Measurements from ENCODE around the gene TRIP11. TPM values are rescaled to one million over a fixed set of nuclear protein-coding genes. Genes with fewer than 3 reads are reported as not detected.

TRIP11 gene
- polyA plus RNA-seq, 1 donor from 2014 or later = 8.8 TPM

DNA sequence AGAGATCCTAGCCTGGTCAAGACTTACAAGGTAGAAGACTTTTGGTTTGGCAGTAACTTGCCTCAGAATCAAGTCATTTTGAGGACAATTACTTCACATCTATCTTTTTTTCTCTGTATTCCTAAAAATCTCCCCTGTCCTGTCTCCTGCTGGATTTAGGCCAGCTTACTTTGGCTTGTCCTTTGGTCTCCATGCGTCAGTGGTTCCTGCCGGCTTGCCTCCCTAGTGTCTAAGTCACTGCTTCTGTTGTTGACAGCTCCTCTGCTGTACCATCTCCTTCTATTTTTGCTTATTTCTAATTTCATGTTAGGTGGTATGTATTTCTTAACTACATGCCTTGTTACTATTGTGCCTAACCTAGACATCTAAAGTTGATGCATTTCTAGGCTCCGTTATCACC lies 52.7 kb downstream of the TRIP11 start:
- no peak overlapping the region for H3K4me3 ChIP-seq (ENCODE audit: low read length)
- H3K27me3 ChIP-seq (ENCODE audit: insufficient read depth, low read depth, low read length) = no peaks in the 10 kb centered on the region
- no peak overlapping the region for H3K27ac ChIP-seq (ENCODE audit: low read length)
- H4K20me1 ChIP-seq (ENCODE audit: insufficient read depth) = no peaks in the 10 kb centered on the region
- no peak for TF ChIP-seq EZH2 (IDR thresholded peaks at IDR 0.05; ENCODE audit: borderline replicate concordance, insufficient read depth, low read length, poor library complexity, severe bottlenecking)
- no peak for TF ChIP-seq TAF1 (IDR thresholded peaks at IDR 0.05; ENCODE audit: low read depth)
- no peak for TF ChIP-seq SMC3 (conservative IDR thresholded peaks at IDR 0.05; ENCODE audit: poor library complexity)
- TF ChIP-seq MXI1 (conservative IDR thresholded peaks at IDR 0.05; ENCODE audit: poor library complexity, severe bottlenecking) = no peak
- TF ChIP-seq POLR2AphosphoS5 (IDR thresholded peaks at IDR 0.05) = no peak
- TF ChIP-seq EP300 (conservative IDR thresholded peaks at IDR 0.05; ENCODE audit: poor library complexity, severe bottlenecking) = no peak
- TF ChIP-seq, protein P1, sequence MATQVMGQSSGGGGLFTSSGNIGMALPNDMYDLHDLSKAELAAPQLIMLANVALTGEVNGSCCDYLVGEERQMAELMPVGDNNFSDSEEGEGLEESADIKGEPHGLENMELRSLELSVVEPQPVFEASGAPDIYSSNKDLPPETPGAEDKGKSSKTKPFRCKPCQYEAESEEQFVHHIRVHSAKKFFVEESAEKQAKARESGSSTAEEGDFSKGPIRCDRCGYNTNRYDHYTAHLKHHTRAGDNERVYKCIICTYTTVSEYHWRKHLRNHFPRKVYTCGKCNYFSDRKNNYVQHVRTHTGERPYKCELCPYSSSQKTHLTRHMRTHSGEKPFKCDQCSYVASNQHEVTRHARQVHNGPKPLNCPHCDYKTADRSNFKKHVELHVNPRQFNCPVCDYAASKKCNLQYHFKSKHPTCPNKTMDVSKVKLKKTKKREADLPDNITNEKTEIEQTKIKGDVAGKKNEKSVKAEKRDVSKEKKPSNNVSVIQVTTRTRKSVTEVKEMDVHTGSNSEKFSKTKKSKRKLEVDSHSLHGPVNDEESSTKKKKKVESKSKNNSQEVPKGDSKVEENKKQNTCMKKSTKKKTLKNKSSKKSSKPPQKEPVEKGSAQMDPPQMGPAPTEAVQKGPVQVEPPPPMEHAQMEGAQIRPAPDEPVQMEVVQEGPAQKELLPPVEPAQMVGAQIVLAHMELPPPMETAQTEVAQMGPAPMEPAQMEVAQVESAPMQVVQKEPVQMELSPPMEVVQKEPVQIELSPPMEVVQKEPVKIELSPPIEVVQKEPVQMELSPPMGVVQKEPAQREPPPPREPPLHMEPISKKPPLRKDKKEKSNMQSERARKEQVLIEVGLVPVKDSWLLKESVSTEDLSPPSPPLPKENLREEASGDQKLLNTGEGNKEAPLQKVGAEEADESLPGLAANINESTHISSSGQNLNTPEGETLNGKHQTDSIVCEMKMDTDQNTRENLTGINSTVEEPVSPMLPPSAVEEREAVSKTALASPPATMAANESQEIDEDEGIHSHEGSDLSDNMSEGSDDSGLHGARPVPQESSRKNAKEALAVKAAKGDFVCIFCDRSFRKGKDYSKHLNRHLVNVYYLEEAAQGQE (IDR thresholded peaks at IDR 0.05; ENCODE audit: borderline replicate concordance) = no peak
- TF ChIP-seq, protein P2, sequence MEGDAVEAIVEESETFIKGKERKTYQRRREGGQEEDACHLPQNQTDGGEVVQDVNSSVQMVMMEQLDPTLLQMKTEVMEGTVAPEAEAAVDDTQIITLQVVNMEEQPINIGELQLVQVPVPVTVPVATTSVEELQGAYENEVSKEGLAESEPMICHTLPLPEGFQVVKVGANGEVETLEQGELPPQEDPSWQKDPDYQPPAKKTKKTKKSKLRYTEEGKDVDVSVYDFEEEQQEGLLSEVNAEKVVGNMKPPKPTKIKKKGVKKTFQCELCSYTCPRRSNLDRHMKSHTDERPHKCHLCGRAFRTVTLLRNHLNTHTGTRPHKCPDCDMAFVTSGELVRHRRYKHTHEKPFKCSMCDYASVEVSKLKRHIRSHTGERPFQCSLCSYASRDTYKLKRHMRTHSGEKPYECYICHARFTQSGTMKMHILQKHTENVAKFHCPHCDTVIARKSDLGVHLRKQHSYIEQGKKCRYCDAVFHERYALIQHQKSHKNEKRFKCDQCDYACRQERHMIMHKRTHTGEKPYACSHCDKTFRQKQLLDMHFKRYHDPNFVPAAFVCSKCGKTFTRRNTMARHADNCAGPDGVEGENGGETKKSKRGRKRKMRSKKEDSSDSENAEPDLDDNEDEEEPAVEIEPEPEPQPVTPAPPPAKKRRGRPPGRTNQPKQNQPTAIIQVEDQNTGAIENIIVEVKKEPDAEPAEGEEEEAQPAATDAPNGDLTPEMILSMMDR (IDR thresholded peaks at IDR 0.05; ENCODE audit: poor library complexity, severe bottlenecking) = no peak
- TF ChIP-seq RAD21 (conservative IDR thresholded peaks at IDR 0.05) = no peak
- no peaks in the 10 kb centered on the region for H3F3A ChIP-seq (ENCODE audit: insufficient read depth, low read length, poor library complexity, severe bottlenecking)
- no peak overlapping the region for H3K4me2 ChIP-seq (ENCODE audit: low read length)
- no peak overlapping the region for H3K9ac ChIP-seq (ENCODE audit: low read length)
- H3K9me3 ChIP-seq (ENCODE audit: low read length) = no peaks in the 10 kb centered on the region
- H3K79me2 ChIP-seq (replicated peaks; ENCODE audit: insufficient read depth, low read length) = no peaks in the 10 kb centered on the region
- peaks cover 3% of the 10 kb centered on the region for H3K36me3 ChIP-seq (ENCODE audit: insufficient read depth, low read length)
- H3K9me2 ChIP-seq (ENCODE audit: insufficient read depth, low read length) = no peaks in the 10 kb centered on the region
- no peak overlapping the region for H2AFZ ChIP-seq (ENCODE audit: low read depth, low read length)

DNA sequence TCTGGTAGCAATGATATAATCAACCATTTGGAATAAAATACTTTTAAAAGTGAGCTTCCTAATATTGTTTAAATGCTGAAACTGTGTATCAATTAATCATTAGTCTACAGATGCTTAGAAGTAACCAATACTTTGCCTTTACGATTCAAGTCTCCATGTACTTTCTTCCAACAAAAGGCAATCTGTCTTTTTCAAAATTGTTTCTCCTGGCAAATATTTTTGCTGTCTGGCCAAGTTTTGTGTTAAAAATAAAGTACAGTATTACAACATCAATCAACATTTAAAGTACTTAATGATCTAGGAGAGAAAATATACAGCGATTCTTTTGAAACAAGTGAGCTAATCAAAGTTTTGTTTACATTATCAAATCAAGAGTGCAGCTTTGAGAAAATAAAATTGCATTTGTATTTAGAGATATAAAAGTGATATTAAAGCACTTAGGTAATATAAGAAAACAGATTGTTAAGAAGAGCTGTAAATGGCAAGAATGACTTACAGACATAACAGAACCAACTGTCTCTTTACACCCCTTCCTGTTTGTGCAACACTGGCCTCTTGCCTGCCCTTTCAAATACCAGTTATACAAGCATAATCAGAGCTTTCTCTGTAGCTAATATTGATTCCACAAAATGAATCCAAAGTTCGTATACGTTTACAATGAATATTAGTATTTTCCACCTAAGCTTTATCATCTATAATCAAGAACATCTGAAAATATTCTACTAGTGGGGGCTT lies 54.2 kb downstream of the TRIP11 start:
- Histone ChIP-seq H2AFZ (ENCODE audit: low read depth, low read length) (no peak overlapping the region), H3K9me3 (ENCODE audit: low read length) (no peaks in the 10 kb centered on the region), H3K27me3 (ENCODE audit: insufficient read depth, low read depth, low read length) (no peaks in the 10 kb centered on the region), H4K20me1 (ENCODE audit: insufficient read depth) (no peaks in the 10 kb centered on the region), H3K79me2 (replicated peaks; ENCODE audit: insufficient read depth, low read length) (no peaks in the 10 kb centered on the region), H3K4me3 (ENCODE audit: low read length) (no peak overlapping the region), H3K9ac (ENCODE audit: low read length) (no peak overlapping the region), H3K9me2 (ENCODE audit: insufficient read depth, low read length) (no peaks in the 10 kb centered on the region), H3F3A (ENCODE audit: insufficient read depth, low read length, poor library complexity, severe bottlenecking) (no peaks in the 10 kb centered on the region), H3K36me3 (ENCODE audit: insufficient read depth, low read length) (peaks cover 3% of the 10 kb centered on the region), H3K4me2 (ENCODE audit: low read length) (no peak overlapping the region), H3K27ac (ENCODE audit: low read length) (no peak overlapping the region)
- TF ChIP-seq, protein P2 (IDR thresholded peaks at IDR 0.05; ENCODE audit: poor library complexity, severe bottlenecking) = no peak
- TF ChIP-seq POLR2AphosphoS5 (IDR thresholded peaks at IDR 0.05) (no peak), RAD21 (conservative IDR thresholded peaks at IDR 0.05) (no peak), TAF1 (IDR thresholded peaks at IDR 0.05; ENCODE audit: low read depth) (no peak), EP300 (conservative IDR thresholded peaks at IDR 0.05; ENCODE audit: poor library complexity, severe bottlenecking) (no peak), MXI1 (conservative IDR thresholded peaks at IDR 0.05; ENCODE audit: poor library complexity, severe bottlenecking) (no peak), SMC3 (conservative IDR thresholded peaks at IDR 0.05; ENCODE audit: poor library complexity) (no peak), EZH2 (IDR thresholded peaks at IDR 0.05; ENCODE audit: borderline replicate concordance, insufficient read depth, low read length, poor library complexity, severe bottlenecking) (no peak)
- TF ChIP-seq, protein P1 (IDR thresholded peaks at IDR 0.05; ENCODE audit: borderline replicate concordance) = no peak

All from neural cell (in vitro differentiated cells).